CD4-positive, alpha-beta T cell treated with Interleukin-6 at 100 ng/mL for 8 hours (primary cell): ENCODE data around the gene HEATR5B.
"Not testable (repeated sequence)": the region's sequence is repeated elsewhere in the genome, so short reads cannot be mapped to it uniquely, and the experiment has no call there.

Experiments
- DNase-seq: peaks from one replicate; pipeline ENCODE4 v3.0.0-alpha.2; 2020; ENCODE audit warnings: mixed read lengths, low spot score

The HEATR5B gene

GRCh38 chr2:36941867-36942266 is 142.3 kb downstream of the HEATR5B start:
- DNase-seq = no peak

- DNase-seq = not testable (repeated sequence)
Observed at GRCh38 chr2:36936526-36936925, 147.6 kb downstream of the HEATR5B start.

GRCh38 chr2:36931688-36932087 is 152.5 kb downstream of the HEATR5B start:
- DNase-seq = not testable (repeated sequence)
